ENCODE data around the gene FABP6. TPM values are rescaled to one million over a fixed set of nuclear protein-coding genes. Genes with fewer than 3 reads are reported as not detected.

Gene FABP6, protein sequence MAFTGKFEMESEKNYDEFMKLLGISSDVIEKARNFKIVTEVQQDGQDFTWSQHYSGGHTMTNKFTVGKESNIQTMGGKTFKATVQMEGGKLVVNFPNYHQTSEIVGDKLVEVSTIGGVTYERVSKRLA
- 265 TPM for polyA plus RNA-seq (2012; ENCODE audit: insufficient read depth, insufficient read length, low read depth)

DNA sequence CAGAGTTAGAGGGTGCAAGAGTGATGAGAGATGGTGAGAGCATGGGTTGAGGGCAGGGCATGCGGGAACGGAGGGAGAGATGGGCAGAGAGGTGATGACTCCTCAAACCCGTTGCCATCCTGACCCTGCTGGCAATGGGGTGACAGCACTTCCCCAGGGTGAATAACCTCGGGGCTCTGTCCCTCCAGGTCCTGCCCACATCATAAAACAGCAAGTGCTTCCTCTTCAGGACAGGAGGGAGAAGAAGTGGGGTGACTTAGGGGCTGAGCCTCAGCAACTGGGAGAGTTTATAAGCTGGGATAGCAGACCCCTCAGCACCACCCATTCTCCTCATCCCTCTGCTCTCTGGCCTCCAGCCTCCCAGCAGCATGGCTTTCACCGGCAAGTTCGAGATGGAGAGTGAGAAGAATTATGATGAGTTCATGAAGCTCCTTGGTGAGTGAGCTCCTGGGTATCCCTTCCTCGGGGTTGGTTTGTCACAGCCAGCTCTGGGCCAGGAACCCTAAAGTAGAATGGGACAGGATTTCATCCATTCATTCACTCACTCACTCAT lies at the start of gene FABP6:
Gene FABP6, plus strand, starts transcription at position 317 of the 553 bp plus-strand sequence. Its CDS starts 52 bp downstream, at position 369.
- Histone ChIP-seq H3K9me3 (no peaks in the 10 kb centered on the region), H3K4me1 (no peaks in the 10 kb centered on the region), H3K36me3 (no peaks in the 10 kb centered on the region), H3K27me3 (no peaks in the 10 kb centered on the region), H3K4me3 (ENCODE audit: low read depth, low read length) (no peak within 1 kb of the TSS)
- no peak for DNase-seq
- TF ChIP-seq, protein P1, sequence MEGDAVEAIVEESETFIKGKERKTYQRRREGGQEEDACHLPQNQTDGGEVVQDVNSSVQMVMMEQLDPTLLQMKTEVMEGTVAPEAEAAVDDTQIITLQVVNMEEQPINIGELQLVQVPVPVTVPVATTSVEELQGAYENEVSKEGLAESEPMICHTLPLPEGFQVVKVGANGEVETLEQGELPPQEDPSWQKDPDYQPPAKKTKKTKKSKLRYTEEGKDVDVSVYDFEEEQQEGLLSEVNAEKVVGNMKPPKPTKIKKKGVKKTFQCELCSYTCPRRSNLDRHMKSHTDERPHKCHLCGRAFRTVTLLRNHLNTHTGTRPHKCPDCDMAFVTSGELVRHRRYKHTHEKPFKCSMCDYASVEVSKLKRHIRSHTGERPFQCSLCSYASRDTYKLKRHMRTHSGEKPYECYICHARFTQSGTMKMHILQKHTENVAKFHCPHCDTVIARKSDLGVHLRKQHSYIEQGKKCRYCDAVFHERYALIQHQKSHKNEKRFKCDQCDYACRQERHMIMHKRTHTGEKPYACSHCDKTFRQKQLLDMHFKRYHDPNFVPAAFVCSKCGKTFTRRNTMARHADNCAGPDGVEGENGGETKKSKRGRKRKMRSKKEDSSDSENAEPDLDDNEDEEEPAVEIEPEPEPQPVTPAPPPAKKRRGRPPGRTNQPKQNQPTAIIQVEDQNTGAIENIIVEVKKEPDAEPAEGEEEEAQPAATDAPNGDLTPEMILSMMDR (IDR thresholded peaks at IDR 0.05; ENCODE audit: low read depth, low read length), result no peak

DNA sequence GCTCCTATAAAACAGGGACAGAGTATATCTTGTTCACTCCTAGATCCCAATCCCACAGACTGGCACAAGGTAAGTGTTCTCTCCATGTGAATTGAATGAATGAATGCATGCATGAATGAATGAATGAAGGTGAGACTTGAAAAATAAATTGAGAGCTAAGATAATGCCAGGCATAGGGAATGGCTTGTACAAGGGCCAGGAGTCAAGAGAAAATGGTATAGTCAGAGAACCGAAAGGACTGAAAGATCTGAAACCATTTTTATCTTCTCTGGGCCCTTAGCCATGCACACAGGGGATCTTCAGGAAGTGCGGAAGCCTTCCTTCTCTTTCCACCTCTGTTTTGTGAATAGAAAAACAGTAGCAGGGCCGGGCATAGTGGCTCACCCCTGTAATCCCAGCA lies 48.4 kb upstream of the FABP6 start:
- no peak for DNase-seq
- Histone ChIP-seq H3K9me3 (no peaks in the 10 kb centered on the region), H3K36me3 (no peaks in the 10 kb centered on the region), H3K4me3 (ENCODE audit: low read depth, low read length) (no peak overlapping the region), H3K4me1 (peaks cover 3% of the 10 kb centered on the region), H3K27me3 (no peaks in the 10 kb centered on the region)
- TF ChIP-seq, protein P1 (IDR thresholded peaks at IDR 0.05; ENCODE audit: low read depth, low read length), result no peak

DNA sequence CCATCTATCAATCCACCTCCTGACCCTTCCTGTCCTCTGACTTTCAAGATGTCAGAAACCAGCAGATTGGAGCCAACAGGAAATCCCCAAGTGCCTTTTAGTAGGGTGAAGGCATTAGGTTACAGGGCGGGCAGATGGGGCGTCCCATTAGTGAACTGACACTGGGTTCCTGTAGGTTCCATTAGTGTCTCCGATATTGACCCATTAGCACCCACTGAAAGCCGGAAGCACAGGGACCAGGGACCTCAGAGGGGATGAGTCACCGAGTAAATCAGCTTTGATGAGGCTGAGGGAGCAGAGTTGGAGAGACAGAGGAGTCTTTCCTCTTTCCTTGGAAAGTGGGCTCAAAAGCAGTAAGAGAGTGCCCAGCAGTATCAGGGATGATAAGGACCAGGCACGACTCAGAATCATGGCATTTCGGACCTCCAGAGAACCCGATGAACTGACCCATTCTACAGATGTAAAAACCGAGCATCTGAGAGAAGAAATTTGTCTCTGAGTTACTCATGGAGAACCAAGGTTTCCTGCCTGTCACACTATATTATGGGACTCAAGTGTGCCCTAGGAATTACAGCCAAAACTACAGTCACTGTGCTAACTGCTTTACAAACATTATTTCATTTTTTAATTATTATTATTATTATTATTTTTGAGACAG lies 47.2 kb upstream of the FABP6 start:
- Histone ChIP-seq H3K9me3 (no peaks in the 10 kb centered on the region), H3K4me1 (no peaks in the 10 kb centered on the region), H3K36me3 (no peaks in the 10 kb centered on the region), H3K27me3 (no peaks in the 10 kb centered on the region), H3K4me3 (ENCODE audit: low read depth, low read length) (no peak overlapping the region)
- TF ChIP-seq, protein P1 (IDR thresholded peaks at IDR 0.05; ENCODE audit: low read depth, low read length), result no peak
- DNase-seq, result no peak

DNA sequence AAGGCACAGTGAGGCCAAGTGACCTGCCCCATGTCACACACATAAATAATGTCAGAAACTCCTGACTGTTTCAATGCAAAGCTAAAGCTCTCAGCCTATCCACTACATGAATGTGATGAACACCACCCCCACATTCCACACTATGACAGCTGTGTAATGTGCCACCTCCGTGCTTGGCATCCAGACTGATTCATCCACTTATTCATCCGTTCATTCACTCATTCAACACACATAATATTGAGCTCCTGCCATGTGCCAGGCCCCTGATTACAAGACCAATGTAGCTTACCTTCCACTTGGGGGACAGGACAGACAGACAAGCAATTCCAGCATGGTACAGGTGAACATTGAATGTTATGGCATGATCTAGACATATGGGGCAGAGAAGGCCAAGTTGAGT lies 46.2 kb upstream of the FABP6 start:
- H3K27me3 ChIP-seq, result no peaks in the 10 kb centered on the region
- TF ChIP-seq, protein P1 (IDR thresholded peaks at IDR 0.05; ENCODE audit: low read depth, low read length), result no peak
- DNase-seq, result no peak
- H3K4me1 ChIP-seq, result no peaks in the 10 kb centered on the region
- H3K36me3 ChIP-seq, result no peaks in the 10 kb centered on the region
- H3K4me3 ChIP-seq (ENCODE audit: low read depth, low read length), result no peak overlapping the region
- H3K9me3 ChIP-seq, result no peaks in the 10 kb centered on the region

DNA sequence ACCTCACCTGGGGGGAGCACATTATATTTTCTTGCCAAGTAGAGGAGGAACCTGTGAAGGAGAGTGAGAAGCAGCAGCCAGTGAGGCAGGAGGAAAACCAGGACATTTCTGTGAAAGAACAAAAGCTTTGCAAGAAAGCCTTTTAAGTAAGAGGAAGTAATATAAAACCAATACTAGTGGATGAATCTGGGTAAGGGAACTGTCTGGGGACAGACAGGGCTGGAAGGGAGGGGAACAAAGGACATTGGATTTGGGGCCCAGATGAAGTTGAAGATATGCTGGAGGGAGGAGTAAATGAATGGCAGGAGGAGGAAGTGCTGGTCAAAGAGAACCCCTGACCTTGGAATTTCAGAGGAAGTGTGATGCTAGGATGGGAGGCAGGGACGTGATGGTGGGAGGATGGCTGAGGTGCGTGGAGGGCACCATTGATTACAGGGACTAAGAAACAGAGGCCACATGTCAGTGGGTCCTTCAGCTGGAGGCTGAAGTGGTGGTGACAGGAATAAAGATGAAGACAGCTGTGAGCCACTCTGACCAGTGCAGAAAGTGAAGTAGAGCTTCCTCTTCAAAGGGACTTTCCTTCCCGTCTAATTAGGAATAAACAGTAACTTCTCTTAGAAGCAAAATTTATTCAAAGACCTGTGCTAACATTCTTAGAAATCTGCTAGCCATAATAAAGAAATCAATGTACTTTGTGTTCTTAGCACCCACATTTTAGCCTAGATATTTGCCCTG lies 43.5 kb upstream of the FABP6 start:
- no peak for DNase-seq
- Histone ChIP-seq H3K27me3 (no peaks in the 10 kb centered on the region), H3K4me1 (no peaks in the 10 kb centered on the region), H3K36me3 (no peaks in the 10 kb centered on the region), H3K4me3 (ENCODE audit: low read depth, low read length) (no peak overlapping the region), H3K9me3 (no peaks in the 10 kb centered on the region)
- TF ChIP-seq, protein P1 (IDR thresholded peaks at IDR 0.05; ENCODE audit: low read depth, low read length), result no peak

Data from BE2C (cell line).